ENCODE results near the gene FAM13B. TPM values are rescaled to one million over a fixed set of nuclear protein-coding genes. Genes with fewer than 3 reads are reported as not detected.

Gene FAM13B
- total and polyA plus RNA-seq, 9 of the 15 experiments (the other 6 are each of a cell fraction or from before 2014, with no cell fraction given) = 2.3 to 21.6 (median 14.1) TPM

- TF ChIP-seq VEZF1 (CRISPR knock-in tag; IDR thresholded peaks at IDR 0.05) = peak; percentile 79
Observed at GRCh38 chr5:138032572-138033385, at the start of gene FAM13B (continued).

- no peak overlapping the region for H3K4me2 ChIP-seq (ENCODE audit: insufficient read depth, low read length)
Observed at GRCh38 chr5:138082033-138082432, 49.2 kb upstream of the FAM13B start.

More at GRCh38 chr5:138082033-138082432, 49.2 kb upstream of the FAM13B start:
- POLR2A ChIA-PET = interaction anchor here (1.1 to 1.6 kb wide), 2 partner anchors 9 to 20 kb away, joined by 3 to 10 read pairs; no protein-coding TSS in a partner anchor
- Histone ChIP-seq H2AFZ (ENCODE audit: low read depth, low read length) (no peak overlapping the region), H3K9me1 (ENCODE audit: control insufficient read depth, insufficient read depth, low read length) (no peaks in the 10 kb centered on the region), H3K27ac (ENCODE audit: extremely low read depth, low read depth, low read length) (no peak overlapping the region), H3K4me1 (replicated peaks in 1 of 2; ENCODE audit: control insufficient read depth in 2 of 2, insufficient read depth in 2 of 2, low read length in 2 of 2) (no peaks in the 10 kb centered on the region; a peak in 1 of 5 replicates), H3K79me2 (ENCODE audit: control insufficient read depth, insufficient read depth, low read length) (no peaks in the 10 kb centered on the region), H3K9me3 (replicated peaks; ENCODE audit: control insufficient read depth, insufficient read depth, low read depth, low read length) (no peaks in the 10 kb centered on the region), H3K27me3 (ENCODE audit: control insufficient read depth in 2 of 2, insufficient read depth in 2 of 2, low read length in 2 of 2) (peaks cover 10 to 12% of the 10 kb centered on the region in 2 experiments), H3K4me3 (no peak overlapping the region), H4K20me1 (replicated peaks; ENCODE audit: control insufficient read depth, insufficient read depth, low read length) (no peaks in the 10 kb centered on the region; the same call in 1 of the 2 replicates), H3K9ac (ENCODE audit: insufficient read depth in 1 of 2, low read depth in 2 of 2, low read length in 2 of 2) (no peak overlapping the region), H3K36me3 (ENCODE audit: control insufficient read depth, insufficient read depth, low read length) (no peaks in the 10 kb centered on the region)
- CTCF ChIA-PET (ENCODE audit: low intra/inter-chr PET ratio) = interaction anchor here (0.6 kb wide), 1 partner anchor 72 kb away, joined by 3 read pairs; no protein-coding TSS in a partner anchor
- DNase-seq (ENCODE audit: extremely low read depth in 1 of 4, low spot score in 3 of 4) = peak in 1 of 4 experiments; percentile 11
- BruUV-seq (replicated peaks) = no TSS peak
- TF ChIP-seq HMBOX1 (IDR thresholded peaks at IDR 0.05) (no peak), TCF15 (CRISPR knock-in tag; IDR thresholded peaks at IDR 0.05) (no peak), ZFP30 (CRISPR knock-in tag; IDR thresholded peaks at IDR 0.05; ENCODE audit: borderline replicate concordance) (no peak), FIP1L1 (IDR thresholded peaks at IDR 0.05; ENCODE audit: low read depth, low read length, poor library complexity, severe bottlenecking) (no peak), IRF9 (tag; IDR thresholded peaks at IDR 0.05) (no peak), ZNF75A (CRISPR knock-in tag; IDR thresholded peaks at IDR 0.05) (no peak), MEF2A (IDR thresholded peaks at IDR 0.05; ENCODE audit: control insufficient read depth, low read depth, low read length) (no peak), CTCF (IDR thresholded peaks at IDR 0.05 in 2 of 3, conservative IDR thresholded peaks at IDR 0.05 in 1 of 3; ENCODE audit: insufficient read depth in 2 of 3, low read depth in 1 of 3, low read length in 3 of 3) (0 out of 6 replicates have a peak, but pooled peaks of 2 of the 3 experiments have one; percentile 11 to 12)
- in situ Hi-C loops (cut with MboI) = no loop called here
- ATAC-seq = peak; percentile 46; the same call in 2 of the 3 replicates
- WGBS (ENCODE audit: insufficient coverage, low coverage, missing lambda C conversion rate) = 17% methylated on average over 4 of the region's 4 CpGs
- intact Hi-C loops (cut with micrococcal nuclease) = no loop called here
- FAIRE-seq = no peak
